HG03571 (cell line): Measurements from ENCODE around the gene APOBR.
"Not testable (repeated sequence)": the region's sequence is repeated elsewhere in the genome, so short reads cannot be mapped to it uniquely, and the experiment has no call there.

Experiments
- ATAC-seq: cut with Tn5 transposase; IDR thresholded peaks from one replicate; pipeline ENCODE4 v1.9.1; 2021; ENCODE audit not compliant: unreplicated experiment

The APOBR gene

DNA sequence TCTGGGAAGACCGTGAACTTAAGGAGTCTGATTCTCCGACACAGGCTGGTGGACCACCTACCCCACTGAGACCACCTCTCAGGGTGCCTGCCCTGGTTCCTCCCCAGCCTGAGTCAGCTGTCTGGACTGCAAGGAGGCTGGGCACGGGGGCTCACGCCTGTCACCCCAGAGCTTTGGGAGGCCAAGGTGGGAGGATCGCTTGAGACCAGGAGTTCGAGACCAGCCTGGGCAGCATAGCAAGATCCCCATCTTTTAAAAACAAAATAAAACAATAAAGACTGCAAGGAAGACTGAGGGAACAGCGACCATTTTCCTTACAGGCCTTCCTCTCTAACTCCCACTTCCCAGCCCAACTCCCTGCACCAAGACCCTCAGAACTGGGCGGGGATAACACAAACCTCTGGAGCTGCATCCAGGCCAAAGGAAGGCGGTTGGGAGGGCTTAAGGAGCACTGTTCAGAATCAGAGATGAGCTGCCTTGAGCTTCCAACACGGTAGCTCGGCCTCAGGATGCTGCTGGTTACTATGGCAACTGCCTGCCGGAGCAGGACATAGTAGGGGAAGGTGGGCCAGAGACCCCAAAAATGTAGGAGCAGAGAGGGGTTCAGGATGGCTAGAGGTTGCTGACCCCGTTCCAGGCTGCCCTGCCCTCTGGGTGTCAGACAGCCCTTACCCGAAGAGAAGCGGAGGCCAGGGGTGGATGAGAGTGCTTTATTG, 4.4 kb downstream of the APOBR start:
- ATAC-seq = no peak

DNA sequence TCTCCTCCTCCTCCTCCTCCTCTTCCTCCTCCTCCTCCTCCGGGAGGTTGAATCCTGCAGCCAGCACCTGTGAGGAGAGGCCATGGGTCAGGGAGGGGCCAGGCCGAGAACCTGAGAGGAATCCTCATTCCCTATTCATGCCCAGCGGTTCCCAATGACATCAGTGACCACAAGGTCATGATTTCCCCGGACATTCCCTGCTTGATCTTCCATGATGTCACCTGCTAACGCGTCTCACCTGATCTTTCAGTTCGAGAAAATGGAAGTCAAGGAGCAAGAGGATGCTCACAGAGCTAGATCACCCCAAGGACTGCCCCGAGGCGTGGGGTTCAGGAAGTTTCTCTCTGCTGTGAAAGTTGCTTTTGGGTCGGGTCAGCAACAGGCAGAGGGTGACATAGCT, 5.4 kb downstream of the APOBR start:
- ATAC-seq = no peak

DNA sequence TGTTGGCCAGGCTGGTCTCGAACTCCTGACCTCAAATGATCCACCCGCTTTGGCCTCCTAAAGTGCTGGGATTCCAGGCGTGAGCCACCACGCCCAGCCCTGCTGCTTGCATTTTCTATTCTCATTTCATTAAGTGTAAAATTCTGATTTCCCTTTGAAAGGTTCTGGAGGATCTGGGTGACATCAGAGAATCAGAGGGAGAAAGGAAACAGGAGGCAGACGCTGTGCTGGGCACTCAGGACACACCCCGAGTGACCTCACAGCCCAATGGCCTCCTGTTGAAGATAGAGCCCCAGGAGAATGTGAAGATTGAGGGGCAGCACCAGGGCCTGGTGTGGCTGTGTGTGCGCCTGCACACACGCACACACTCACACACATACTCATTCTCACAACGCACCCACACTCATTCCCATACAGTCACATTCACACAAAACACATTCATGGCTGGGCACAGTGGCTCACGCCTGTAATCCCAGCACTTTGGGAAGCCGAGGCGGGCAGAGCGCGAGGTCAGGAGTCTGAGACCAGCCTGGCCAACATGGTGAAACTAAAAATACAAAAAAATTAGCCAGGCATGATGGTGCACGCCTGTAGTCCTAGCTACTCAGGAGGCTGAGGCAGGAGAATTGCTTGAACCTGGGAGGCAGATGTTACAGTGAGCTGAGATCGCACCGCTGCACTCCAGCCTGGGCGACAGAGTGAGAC, 6.2 kb downstream of the APOBR start:
- ATAC-seq = not testable (repeated sequence)

DNA sequence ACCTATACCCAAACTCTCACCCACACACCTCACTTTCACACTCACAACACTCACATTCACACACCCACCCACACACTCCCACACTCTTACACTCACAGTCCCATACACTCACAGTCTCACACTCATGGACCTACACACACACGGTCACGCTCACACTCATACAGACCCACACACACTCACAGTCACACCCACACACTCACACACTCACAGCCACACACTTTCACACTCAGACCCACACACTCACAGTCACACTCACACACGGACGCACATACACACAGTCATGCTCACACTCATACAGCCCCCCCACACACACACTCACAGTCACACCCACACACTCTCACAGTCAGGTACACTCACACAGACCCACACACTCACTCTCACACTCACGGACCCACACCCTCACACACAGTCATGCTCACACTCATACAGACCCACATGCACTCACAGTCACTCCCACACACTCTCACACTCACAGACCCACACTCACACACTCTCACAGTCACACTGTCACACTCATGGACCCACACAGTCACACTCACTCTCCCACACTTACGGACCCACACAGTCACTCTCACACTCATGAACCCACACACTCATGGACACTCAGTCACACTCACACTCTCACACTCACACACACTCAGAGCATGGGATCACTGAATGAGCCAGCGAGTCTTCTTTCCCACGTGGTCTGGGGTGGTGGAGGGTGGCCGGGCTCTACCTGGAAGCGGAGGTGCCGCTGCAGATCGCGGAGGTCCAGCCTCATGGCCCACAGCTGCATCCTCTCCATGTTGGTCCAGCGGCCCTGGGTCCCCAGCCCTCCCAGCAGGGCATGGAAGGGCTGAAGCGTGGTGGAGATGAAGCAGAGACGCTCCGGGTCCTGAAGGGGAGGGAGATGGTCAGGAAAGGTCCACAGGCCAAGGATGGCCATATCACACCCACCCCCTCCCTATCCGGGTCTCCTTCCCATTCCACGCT, 7.1 kb downstream of the APOBR start:
- ATAC-seq = no peak

DNA sequence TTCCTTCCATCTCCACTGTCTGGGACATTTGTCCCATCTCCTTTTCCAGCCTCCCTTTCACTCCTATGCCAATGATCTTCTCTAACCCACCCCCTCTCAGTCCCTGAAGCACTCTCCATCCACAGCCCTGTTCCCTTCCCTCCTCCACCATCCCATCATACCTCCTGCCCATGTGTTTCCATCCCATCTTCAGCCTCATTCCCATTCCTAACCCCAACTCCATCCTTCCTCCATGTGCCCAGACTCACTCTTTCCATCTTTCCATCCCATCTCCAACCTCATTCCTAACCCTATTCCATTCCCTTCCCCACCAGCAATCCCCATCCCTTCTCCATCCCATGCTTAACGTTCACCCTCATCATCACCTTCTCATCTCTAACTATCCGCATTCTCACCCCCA, 7.8 kb downstream of the APOBR start:
- ATAC-seq = no peak

DNA sequence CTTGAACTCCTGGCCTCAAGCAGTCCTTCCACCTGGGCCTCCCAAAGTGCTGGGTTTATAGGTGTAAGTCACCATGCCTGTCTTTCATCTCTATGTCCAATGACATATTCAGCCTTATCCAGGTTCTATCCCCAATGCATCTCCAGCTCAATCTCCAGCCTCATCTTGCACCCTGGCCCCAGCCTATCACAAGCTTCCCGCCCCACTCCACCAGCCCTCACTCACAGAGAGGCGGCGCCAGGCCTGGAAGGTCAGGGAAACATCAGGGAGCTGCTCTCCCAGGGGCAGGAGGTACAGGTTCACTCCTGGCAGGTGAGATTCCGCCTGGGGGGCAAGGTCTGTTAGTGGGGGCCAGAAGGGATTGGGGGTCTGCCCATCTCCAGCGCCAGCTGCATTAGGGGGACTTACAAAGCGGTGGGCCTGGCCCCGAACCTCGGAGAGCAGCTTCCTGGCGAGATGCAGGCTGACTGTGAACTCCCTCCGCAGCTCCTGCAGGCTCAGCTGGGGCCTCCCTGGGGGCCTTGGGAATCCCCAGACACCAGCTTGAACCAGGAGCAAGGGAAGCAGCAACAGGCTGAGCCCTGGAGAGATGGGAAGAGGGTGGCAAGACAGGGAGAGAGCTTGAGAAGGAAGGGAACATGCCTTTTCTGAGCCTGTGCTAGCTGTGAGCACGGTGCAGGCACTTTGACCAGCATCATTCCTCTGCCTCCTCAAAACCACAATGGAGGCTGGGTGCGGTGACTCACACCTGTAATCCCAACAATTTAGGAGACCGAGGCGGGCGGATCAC, 9.2 kb downstream of the APOBR start:
- no peak for ATAC-seq

DNA sequence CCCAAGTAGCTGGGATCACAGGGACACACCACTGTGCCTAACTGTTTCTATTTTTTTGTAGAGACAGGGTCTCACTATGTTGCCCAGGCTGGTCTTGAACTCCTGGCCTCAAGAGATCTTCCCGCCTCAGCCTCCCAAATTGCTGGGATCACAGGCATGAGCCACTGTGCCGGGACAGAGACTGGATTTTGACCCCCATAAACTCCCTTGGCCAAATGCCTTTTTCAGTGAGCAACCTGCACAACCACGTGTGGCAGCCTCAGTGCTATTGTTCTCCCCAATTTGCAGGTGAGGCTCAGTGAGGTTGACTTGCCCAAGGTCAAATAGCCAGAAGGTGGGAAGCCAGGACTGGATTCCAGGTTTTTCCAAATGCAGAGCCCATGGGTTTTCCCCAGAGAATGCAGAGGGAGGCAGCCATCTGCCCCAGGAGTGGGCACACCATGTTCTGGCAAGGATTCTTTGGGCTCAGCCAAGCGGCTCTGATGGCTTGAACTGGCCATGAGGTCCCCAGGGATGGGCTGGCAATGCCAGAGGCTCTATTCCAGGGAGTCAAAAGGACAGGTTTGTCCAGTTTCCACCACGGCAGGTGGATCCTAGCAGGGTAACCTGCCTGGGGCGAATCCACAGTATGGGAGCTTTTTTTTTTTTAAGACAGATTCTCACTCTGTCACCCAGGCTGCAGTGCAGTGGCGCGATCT, 10.4 kb downstream of the APOBR start:
- ATAC-seq = no peak

DNA sequence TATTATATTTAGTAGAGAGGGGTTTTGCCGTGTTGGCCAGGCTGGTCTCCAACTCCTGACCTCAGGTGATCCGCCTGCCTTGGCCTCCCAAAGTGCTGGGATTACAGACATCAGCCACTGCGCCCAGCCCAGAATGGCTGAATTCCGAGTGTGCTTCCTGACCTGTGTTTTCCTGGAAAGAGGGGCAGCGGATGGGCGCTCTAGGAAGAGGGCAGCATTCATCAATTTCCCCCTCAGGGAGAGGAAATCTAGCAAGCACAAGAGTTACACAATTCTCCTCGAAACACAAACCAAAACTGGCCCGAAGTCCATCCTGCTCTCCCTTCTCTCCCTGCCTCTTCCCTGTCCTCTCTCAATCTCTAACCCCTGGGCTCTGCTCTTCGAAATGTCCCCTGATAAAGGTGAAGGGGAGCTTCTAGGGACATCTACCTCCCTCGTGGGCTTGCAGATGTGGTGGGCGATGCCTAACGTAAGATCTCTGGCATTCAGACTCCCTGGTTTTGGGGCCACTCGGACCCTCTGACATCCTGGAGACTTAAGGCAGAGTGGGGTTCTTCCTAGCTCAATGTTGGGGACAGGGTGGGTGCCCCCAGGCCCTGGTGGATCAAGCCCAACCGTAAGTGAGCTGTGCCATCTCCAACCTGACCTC, 11.2 kb downstream of the APOBR start:
- ATAC-seq = no peak

DNA sequence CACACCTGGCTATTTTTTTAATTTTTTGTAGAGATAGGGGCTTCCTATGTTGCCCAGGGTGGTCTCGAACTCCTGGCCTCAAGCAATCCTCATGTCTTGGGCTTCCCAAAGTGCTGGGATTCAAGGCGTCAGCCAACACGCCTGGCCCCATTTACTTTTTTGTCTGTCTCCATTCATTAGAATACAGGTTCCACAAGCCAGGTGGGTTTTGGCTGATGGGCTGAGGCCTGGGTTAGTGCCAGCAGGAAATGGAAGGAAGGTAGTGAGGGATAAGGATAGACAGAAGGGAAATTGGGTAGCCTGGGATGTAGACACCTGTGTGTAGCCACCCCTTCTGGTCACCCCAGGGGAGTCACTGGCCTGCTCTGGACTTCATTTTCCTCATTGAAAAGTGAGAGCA, 16.6 kb downstream of the APOBR start:
- ATAC-seq = no peak

DNA sequence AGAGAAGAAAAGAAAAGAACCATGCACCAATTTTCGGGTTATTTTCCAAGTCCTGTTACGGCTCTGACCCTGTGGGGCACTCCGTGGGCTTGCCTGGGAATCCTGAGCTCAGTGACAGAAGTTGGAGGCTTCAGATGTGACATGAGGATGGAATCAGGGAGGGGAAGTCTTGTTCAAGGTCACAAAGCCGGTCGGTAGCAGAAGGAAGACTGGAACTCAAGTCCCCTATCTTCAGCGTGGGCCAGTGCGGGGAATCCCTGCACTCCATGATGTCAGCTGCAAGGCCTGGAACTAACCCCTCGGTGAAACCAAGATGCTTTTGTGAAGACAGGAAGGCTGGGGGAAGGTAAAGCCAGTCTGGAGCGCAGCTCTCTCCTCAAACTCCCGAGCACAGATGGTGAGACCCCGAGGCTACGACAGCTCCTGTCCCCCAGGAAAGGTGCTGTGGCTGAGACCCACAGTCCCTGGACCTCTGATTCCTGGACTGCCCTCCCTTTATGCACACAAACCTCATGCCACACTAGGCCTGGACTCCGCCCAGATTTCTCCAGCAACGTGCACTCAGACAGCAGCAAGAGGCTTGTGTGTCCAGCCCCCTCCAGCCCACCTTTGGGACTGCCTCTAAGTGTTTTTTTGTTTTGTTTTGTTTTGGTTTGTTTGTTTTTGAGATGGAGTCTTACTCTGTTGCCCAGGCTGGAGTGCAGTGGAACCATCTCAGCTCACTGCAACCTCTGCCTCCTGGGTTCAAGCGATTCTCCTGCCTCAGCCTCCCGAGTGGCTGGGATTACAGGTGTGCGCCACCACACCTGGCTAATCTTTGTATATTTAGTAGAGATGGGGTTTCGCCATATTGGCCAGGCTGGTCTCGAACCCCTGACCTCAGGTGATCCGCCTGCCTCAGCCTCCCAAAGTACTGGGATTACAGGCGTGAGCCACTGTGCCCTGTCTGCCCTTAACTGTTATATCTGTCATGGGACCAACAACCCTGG, 17.7 kb downstream of the APOBR start:
- no peak for ATAC-seq

DNA sequence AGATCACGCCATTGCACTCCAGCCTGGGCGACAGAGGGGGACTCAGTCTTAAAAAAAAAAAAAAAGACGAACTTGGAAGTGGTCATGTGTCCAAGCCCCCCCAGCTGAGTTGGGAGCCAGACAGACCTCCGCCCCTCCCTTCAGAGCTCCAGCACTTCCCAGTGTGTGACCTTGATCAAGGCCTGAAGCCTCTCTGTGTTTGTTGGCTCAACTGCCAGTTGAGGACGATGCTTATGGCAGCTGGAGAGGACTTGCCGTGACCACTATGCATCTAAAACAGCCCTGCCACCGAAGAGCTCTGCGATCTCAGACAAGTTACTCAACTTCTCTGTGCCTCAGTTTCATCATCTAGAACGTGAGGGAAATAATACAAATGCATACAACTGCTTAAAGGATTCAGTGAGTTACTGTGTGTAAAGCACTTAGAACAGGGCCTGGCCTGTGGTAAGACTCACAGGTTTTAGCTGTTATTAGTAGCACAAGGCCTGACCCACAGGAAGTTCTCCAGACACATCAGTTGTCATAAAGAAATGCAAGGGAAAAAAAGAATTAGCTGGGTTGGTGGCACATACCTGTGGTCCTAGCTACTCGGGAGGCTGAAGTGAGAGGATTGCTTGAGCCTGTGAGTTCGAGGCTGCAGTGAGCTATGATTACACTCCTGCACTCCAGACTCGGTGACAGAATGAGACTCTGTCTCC, 19.2 kb downstream of the APOBR start:
- no peak for ATAC-seq

DNA sequence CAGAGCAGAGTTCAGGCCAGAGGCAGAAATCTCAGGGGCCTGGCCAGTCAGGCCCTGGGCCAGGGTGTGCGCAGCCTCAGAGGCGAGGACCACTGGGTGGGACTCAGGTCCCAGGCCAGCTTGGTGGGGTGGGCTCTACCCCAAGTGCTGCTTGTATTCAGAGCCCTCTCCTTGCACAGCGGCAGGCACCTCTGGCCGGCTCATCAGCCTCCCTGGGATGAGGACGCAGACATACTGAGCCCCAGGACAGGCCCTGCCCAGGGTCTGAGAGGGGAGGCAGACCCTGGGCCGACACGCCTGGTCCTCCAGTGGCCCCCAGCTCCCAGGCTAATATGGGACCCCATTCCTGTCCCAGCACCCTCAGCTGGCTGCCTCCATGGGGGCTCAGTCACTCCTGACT, 19.8 kb downstream of the APOBR start:
- ATAC-seq = no peak

DNA sequence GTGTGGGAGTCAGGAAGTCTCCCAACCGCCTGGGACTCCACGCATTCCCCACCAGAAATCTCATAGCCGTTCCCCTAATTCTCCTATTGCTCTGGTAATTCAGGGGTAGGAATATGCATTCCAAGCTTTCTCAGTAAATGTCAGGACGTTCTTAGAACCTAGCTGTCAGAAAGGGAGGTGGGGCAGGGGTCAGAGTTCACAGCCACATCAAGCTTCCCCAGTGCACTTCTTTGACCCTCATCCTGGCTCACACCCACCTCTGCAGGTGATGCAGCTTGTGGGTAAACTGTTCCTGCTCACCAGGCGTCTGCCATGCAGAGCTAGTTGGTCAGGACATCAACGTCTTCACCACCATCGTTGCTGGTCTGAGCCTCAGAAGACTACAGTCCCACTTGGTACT, 26.2 kb downstream of the APOBR start:
- no peak for ATAC-seq

DNA sequence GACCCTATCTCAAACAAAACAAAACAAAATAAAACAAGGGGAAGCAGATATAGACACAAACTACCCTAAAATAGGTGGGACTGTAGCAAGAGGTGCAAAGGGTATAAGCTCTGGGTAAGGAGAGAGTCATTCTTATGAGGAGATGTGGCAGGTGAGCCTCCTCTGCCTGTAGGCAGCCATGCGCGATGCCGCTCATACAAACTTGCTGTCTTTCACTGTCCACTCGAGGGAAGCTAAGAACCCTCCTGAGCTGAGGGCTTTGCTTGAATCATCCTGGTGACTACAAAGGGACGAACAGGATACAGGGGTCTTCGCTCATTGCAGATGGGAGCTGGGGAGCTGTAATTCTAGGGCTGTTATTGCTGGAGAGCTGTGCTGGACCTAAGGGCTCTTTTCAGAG, 27.0 kb downstream of the APOBR start:
- ATAC-seq = no peak

DNA sequence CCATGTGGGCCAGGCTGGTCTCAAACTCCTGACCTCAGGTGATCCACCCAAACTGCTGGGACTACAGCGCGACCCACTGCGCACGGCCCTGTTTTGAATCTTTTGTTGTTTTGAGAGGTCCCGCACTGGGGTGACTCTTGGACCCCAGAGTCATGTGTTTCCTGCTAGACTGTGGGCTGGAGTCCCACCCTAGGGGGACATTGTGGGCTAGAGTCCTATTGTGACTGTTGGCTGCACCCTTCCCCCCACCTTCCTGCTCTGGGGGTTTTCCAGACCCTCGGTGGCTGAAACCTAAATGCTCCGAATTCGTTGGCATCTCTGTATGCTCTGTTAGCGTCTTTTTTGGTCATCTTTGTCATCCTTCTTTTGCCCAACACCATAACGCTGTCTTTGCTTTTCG, 28.3 kb downstream of the APOBR start:
- no peak for ATAC-seq

DNA sequence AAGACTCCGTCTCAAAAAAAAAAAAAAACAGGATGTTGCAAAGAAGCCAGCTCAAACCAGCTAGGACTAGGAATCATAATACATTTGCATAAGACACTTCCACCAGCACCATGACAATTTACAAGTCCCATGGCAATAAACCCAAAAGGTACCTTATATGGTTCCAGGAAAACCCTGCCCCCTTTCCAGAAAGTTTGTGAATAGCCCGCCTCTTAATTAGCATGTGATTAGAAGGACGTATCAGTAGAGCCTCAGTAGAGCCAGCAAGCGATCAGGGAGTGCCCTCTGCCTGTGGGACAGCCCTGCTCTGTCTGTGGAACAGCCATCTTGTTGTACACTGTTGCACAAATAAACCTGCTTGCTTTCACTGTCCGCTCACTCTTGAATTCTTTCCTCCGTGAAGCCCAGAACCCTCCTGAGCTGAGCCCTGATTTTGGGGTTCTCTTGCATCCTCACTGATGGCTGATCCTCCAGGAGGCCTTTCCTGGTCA, 30.3 kb downstream of the APOBR start:
- no peak for ATAC-seq

DNA sequence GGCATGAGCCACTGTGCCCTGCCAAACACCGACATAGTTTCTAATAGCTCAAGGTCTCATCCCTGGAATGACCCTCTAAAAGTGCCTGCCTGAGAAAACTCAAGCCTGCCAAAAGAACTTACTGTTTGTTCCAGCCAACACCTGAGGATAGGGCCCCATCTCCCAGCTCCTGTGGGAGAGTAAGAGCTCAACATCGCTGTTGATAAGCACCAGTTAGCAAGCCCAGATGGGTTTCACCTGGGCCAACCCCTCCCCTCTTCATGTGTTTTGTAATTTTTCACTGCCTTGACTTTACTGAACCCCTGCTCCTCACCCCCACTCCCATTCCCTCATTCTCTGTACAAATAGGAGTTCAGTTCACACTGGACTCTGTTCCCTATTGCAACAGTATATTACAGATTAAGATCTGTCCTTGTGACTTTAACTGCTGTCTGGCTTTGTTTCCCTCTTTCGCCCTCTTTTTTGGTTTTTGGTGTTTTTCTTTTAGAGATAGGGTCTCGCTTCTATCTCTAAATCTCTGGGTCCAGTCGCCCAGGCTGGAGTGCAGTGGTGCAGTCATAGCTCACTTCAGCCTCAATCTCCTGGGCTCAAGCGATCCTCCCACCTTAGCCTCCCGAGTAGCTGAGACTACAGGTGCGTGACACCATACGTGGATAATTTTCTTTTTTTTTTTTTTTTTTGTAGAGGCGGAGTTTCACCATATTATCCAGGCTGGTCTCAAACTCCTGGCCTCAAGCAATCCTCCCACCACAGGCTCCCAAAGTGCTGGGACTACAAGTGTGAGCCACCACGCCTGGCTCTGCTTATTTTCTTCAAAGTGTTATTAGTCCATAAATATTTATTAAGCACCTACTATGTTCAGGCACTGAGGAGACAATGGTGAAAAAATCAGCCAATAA, 32.0 kb downstream of the APOBR start:
- no peak for ATAC-seq
